NCI-H2029 treated with DMSO at 0.1 percent for 48 hours (cell line): ENCODE data around the gene VDR.

Experiments used
- DNase-seq: peaks from one replicate; lab custom pipeline; 2025; lab: John Stamatoyannopoulos, UW

VDR gene

GRCh38 chr12:47892819-47893218 is 12.0 kb downstream of the VDR start:
- DNase-seq: no peak

- DNase-seq: no peak
Observed at GRCh38 chr12:47891356-47891755, 13.4 kb downstream of the VDR start.

- DNase-seq: no peak
Observed at GRCh38 chr12:47889040-47889439, 15.8 kb downstream of the VDR start.

GRCh38 chr12:47888153-47888819 is 16.5 kb downstream of the VDR start:
- no peak for DNase-seq

GRCh38 chr12:47887529-47887928 is 17.3 kb downstream of the VDR start:
- no peak for DNase-seq

GRCh38 chr12:47886510-47887240 is 18.1 kb downstream of the VDR start:
- DNase-seq: no peak

DNA sequence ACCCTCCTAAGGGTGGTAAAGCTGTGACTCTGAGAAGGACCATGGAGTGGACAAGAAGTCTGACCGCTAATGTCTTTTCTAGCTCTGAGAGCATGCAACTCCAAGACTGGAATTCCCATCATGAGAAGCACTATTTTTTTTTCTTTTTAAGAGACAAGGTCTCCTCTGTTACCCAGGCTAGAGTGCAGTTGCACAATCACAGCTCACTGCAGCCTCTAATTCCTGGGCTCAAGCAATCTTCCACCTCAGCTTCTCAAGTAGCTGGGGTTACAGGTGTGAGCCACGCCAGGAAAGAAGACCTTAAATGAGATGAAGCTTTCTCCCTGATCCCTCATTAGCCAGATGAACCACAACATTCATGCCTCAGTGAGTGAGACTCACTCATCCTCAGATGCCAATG is 19.2 kb downstream of the VDR start:
- no peak for DNase-seq

- DNase-seq: no peak
Observed at GRCh38 chr12:47885012-47885501, 19.7 kb downstream of the VDR start.

DNA sequence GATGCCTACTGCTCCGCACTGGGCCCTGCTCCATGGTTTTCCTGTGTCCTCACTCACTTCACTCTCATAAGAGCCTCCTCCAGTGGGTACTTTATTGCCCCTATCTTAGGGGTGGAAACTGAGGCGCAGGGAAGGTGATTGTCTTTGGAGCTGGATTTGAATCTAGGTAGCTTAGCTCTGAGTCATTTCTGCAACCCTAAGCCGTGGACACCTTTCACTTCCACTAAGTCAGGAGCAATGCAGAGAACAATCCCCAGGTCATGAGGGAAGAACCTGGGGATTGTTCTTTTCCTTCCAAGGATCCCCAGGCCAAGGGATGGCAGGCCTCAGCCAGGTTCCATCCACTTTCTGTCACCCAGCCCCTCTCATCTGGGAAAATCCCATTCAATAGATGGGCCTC is 20.3 kb downstream of the VDR start:
- DNase-seq: no peak

- DNase-seq: no peak
Observed at GRCh38 chr12:47883663-47884195, 21.1 kb downstream of the VDR start.

- no peak for DNase-seq
Observed at GRCh38 chr12:47882781-47883546, 21.8 kb downstream of the VDR start.

DNA sequence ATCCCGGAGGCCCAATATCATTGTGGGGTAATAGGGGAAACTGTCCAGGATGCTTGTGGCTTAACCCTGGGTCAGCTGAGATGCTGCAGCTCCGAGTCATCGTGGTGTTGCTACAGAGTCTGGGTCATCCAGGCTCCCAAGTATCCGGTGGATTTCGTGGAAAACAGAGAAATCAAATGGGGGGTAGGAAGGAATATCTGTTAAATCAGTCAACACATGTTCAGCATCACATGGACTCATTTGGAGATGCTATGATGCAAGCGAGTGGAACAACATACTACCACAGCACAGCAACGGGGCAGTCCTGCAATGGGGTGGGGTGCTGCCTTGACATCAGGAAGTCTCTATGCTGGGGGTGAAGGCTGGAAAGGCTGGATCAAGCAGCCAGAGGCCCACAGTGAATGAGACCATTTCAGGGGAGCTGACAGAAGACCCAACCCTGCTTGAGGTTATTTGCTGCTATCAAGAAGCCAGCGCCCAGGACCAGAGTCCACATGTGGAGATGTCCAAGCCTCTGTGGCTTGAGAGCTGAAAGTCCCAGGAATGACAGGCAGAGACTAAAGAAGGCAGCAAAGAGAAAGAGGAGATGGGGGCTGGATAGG is 22.9 kb downstream of the VDR start:
- DNase-seq: no peak

DNA sequence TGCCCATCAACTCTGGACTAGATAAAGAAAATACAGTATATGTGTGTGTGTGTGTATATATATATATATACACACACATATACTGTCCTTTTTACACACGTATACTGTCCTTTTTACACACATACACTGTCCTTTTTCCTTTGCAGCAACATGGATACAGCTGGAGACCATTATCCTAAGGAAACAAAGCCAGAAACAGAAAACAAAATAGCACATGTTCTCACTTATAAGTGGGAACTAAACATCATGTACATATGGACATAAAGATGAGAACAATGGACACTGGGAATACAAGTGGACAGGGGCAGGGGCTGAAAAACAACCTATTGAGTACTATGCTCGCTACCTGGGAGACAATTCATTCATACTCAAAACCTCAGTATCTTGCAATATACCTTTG is 23.7 kb downstream of the VDR start:
- DNase-seq: no peak

- DNase-seq: no peak
Observed at GRCh38 chr12:47878918-47879481, 25.8 kb downstream of the VDR start.

DNA sequence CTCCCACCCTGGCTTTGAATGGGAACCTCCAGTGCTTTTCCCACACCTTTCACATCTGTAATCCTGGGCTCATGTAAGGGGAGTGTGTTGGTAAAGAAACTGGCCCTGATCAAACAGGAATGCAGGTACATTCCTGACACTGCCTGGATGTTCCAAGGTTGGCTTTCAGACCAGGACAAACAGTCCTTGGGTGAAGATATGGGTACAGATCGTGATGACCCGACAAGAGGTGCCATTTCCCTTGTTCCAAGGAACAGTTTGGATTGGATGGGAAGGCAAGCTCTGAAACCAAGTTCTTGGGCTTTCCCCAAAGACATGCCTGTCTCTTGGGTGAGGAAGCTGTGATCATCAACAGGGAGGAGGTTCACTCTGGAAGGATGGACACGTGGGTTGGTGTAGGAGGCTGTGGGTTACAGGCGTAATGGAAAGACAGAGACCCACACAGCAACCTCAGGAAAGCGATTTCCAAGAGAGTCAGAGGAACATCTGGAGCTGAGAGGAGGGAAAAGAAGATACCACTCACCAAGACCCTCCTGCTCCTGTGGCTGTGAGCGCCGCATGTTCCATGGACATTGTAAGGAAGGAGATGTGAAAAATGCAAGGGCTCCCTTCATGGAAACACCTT is 26.4 kb downstream of the VDR start:
- DNase-seq: no peak

GRCh38 chr12:47877081-47877480 is 27.7 kb downstream of the VDR start:
- DNase-seq: no peak

- DNase-seq: no peak
Observed at GRCh38 chr12:47876440-47876960, 28.3 kb downstream of the VDR start.

DNA sequence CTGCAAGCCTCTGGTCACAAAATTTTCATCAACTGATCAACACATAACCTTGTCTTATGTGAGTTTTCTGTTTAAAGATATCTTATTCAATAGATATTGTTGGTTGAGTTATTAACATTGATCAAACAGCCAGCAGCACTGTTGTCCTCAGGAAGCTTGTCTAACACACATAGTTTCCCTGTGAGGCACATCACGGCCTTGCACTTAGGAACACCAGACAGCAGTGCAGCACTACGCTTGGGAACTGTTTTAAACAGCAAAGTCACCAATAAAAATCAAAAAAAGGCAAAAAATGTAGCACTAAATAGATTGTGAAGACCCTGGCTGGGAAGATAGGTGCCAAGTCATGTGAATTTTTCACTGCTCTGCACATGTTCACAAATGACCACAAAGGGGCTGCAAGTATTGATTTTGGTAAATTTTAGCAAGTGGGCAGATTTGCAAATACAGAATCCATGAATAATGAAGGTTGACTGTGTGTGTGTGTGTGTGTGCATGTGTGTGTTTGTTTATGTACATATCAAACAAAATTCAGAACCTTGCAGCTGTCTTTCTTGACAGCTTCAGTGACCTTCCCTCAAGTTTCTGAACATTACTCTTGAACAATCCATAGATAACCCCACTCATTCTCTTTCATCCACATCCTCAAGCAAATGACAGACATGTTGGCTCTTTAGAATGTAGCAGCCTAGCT is 28.9 kb downstream of the VDR start:
- no peak for DNase-seq

DNA sequence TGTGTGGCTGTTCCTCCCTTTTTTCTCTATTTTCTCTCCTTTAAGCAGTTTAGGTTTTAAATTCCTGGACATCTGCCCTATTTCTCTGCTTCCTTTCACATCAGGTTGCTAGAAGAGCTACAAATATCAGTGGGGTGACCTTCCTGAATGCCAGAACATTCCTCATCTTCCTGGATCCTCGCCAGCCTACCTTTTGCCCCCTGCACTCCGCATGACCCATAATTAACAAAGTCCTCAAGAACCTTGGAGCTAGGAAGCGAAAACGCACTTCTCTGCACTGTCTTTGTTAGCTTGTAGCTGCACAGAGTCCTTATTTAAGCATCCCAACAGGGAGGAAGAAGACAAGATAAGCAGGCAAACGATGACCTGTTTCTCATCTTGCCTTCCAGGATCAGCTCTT is 30.5 kb downstream of the VDR start:
- no peak for DNase-seq

DNA sequence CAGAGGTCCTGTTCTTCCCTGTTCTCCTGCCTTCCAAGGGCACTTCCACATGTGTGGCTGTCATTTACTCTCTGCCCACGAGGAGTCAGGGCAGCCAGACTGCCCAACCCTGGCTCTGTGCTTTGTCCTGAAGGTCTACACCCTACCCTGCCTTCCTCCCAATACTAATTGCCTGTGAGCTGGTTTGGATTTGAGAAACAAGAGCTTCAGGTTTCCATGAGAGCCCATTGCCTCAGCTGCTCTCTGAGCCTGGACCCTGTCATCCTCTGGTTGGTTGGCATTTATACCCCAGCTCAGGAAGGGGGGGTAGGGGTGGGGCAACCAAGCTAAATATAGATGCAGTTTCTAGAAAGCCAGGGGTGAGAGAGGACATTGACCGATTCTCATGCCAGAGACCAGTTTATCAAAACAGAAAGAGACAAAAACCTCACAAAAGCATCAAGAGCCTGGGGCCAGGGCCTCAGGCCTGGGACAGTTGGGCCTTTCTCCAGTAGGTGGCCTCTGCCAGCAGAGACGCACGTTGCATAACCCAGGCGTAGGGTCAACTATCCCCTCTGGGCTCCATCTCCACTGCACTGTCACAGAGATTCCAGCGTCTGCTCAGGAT is 34.5 kb downstream of the VDR start:
- no peak for DNase-seq
